ENCODE measurements around the gene ANXA1.
A peak's percentile ranks its signal among the peaks of the same experiment; 100 is the strongest.

ANXA1 gene, protein sequence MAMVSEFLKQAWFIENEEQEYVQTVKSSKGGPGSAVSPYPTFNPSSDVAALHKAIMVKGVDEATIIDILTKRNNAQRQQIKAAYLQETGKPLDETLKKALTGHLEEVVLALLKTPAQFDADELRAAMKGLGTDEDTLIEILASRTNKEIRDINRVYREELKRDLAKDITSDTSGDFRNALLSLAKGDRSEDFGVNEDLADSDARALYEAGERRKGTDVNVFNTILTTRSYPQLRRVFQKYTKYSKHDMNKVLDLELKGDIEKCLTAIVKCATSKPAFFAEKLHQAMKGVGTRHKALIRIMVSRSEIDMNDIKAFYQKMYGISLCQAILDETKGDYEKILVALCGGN

DNA sequence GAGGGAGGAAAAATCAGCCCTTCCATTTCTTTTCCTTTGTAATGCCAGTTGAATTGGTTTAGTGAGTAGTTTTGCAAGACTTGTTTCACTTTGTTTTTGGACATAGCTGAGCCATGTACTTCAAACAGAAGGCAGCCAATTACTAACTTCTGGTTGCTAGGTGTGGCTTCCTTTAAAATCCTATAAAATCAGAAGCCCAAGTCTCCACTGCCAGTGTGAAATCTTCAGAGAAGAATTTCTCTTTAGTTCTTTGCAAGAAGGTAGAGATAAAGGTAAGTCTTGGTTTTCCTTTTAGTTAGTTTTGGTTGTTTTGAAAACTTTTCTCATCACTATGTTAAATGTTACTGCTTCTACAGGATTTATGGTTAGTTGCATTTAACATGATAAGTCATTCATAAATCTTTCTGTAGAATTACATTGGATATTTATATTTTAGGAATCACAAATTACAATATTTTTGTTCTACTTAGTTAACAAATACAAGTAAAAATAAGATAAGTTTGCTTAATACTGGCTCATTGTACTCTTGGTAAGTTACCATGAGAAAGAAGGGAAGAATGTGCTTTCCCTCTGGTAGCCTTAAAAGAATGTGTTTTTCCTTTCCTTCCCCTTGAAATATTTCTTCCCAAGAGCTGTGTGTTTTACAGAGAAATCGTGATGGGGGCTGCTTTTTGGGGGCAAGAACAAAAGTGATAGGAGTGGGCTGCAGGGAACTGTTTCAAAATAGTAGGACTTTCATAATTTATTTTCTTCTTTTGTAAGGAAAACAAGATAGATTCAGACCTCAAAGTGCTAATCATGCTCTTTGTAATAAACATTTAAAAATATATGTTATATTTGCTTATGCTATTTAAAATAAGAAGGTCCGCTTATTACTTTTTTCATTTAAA lies at the start of gene ANXA1:
Gene ANXA1 (plus strand): TSS at position 213 of the 890 bp plus-strand sequence. CDS start 6,671 bp downstream, outside the sequence.
- DNase-seq: no peak

DNA sequence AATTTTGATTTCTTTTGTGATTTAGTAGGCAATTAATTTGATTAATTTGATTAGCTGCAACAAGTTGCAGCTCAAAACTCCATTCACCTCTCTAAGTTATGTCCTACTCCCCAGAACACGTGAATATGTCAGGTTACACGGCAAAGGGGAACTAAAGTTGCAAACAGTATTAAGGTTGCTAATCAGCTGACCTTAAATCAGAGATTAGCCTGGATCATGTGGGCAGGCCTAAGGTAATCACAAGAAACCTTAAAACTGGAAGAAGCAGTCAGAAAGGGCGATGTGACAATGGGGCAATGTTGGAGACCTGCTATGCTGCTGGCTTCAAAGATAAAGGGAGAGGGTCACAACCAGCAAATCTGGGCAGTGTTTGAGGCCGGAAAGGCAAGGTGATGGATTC lies 47.3 kb upstream of the ANXA1 start:
- DNase-seq: no peak

DNA sequence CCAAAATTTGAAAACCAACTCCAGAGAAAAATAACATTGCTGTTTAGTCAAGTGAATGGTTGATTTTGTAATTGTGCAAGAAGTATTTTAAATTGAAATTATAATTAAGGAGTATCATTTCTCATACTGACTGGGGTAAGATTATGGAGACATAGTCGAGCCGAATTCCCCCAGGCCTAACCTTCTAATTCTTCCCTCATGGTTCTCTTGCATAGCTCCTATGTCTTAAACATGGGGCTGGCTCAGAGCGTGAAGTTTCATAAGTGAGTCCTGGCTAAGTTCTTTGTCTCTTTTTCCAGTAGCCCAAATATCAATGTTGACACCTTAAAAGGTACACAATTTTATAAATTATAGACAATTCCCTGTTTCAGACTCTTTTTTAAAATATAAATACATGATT lies 46.7 kb upstream of the ANXA1 start:
- no peak for DNase-seq

DNA sequence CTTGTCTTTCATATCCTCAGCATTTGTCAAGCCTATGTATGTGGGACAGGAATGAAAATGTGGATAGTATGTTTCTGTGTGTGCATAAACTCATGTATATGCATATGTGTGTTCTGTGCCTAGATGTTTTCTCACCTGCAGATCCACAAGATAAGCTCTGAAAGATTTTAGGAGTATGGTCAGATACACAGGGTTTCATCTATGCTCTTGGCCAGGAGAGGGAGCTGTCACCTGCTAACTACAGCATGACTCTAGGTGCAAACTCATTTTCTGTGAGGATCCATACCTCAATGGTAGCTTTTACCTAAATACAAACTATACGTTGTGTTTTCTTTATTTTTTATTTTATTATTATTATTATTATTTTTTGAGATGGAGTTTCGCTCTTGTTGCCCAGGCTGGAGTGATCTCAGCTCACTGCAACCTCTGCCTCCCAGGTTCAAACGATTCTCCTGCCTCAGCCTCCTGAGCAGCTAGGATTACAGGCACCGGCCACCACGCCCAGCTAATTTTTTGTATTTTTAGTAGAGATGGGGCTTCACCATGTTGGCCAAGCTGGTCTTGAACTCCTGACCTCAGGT lies 44.1 kb upstream of the ANXA1 start:
- DNase-seq: peak in 3 of 4 experiments; percentile 1 to 33 (median 19)

DNA sequence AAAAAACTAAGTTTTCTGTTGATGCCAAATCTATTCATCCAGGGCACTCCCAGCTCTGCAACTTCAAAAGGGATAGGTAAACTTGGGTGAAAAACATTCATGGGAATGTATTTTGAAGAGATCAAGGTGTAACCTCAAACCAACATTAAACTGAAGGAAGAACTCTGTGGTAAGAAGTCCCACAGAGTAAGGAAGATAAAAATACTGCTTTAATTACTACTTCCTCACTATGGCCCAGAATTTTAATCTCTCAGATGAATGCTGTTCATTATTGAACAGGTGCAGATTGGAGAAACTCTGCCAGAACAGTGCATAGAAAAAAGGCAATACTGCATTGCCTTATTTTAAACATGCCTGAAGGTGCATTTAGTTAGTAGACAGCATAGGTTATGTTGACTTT lies 37.6 kb upstream of the ANXA1 start:
- DNase-seq: no peak

DNA sequence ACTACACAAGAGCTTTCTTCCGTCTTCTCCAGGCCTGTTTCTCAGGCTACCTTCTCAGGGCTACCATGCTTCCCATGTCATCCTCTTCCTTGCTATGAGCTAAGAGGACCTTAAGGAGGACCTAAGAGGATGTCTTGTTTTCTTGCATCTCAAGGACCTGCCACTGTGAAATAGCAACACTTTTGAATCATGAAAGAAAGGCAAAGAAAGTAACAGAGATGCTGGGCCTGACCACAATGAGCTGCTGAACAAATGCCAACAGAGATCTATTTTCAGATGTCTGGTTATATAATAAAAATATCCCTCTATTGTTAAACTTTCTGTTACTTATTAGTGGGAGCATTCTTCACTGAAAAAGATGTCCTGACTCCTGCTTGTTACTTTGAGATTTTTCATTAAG lies 36.7 kb upstream of the ANXA1 start:
- DNase-seq: no peak

DNA sequence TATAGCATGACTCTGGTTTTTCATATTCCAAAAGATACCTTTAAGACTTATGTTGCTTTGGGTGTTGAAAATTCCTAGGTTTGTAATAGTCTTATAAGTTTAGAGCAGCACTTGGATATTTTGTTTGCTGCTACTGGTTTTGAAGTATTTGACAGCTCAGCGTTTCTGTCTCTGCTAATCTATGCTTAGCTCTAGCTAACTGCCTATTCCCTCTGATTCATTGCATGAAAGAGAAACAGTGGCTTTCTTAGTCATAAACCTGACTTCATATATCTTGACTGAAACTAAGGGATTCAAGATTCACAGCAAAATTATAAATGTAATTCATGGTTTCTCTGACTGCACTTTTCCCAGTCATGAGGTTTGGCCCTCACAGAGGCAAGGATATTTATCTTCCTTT lies 35.6 kb upstream of the ANXA1 start:
- DNase-seq: no peak

DNA sequence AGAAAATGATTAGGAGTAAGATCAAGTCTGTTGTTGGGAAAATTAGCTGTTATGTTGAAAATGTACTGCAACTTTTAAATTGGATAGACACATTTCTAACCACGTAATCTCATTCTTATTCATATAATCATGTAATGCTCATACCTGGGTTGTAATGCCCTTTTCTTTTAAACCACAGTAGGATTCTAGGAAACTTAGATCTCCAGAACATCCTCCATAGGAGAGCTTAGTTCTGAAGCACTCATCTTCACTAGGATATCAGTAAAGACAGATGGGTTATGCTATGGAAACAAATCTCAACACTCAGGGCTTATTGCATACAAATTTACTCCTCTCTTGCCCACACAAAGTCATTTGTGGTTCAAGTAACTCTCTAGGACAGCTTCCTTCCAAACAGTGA lies 34.8 kb upstream of the ANXA1 start:
- DNase-seq: no peak

DNA sequence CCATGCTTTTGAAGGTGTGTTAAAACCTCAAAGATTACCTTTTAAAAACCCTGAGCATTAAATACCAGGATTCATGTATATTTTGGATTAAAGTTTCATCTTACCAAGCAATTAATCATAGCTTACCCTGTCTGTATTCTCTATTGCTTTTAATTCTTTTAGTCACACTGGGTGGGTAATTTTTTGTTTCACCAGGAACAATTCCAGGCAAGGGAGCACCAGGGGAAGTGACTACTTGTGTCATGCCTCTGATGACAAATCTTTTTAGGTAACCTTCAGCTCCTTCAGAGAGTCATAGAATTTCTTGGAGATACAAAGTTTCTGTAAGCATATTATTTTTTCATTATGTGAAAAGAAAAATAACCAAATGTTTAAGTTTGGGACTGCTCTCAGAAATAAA lies 33.4 kb upstream of the ANXA1 start:
- DNase-seq: no peak

DNA sequence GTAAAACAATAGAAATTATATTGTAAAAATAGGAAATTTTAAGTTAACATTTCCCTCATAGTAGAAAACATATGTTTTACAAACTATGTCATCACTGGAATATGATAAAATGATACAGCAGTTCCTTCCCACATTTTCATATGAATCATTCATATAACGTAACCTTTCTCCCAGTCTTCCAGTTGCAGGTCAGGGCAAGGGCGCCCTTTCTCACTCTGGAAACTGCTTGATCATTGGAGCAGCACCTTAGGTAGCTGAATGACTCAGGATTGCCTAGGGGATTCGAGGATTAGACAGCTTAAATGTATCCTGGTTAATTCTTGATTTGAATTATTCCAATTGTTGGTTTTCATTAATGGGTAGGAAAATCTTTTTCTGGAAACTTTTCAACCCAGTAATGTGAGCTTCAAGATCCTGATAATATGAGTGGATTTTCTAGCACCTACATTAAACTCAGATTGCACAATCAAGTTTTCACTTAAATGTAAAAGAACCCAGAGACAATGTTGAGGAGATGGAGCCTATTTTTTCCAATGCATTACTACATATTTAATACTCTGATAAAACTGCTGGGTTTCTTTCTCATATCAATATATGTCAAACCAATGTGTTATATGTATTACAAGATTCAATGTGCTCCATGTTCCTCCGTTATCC lies 32.6 kb upstream of the ANXA1 start:
- DNase-seq: no peak

DNA sequence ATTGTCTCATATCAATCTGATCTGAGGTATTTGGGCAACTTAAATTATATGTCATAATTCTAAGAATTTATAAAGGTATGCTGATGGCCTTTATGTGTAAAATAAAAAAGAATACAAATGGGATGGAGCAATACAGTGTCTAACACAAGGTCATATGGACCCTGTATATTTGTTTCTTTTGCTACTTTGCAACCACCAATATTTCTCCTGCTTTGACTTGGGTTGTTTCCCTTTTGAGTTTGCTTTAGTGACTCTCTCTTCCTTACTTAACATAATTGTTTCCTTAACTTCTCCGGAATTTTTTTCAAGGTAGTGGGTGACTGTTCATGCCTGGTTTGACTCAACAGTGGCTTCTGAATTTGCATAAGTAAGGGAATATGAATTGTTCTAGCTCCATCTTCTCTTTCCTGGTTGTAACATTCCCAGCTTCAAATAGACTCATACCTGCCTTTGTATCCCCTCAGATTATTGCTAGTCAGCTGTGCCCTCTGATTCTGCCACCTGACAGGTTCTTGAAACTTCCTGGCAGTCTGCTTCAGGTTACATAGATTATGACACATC lies 30.2 kb upstream of the ANXA1 start:
- no peak for DNase-seq

DNA sequence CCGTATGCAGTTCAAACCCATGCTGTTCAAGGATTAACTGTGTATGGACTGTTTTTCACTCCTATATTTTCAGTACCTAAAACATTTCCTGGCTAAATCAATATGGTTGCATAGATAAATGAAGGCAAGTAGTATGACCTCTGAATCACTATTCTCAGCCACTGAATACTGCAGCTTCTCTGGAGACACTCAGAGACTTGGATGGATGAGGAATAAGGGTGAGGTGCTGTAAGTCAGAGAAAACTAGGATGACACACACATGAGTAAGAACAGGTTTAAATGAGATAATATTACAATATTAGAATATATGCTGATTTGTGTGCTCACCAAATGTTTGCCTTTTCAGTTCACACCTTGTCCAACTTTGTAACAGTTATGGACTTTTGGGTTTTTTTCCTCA lies 26.0 kb upstream of the ANXA1 start:
- DNase-seq: no peak

DNA sequence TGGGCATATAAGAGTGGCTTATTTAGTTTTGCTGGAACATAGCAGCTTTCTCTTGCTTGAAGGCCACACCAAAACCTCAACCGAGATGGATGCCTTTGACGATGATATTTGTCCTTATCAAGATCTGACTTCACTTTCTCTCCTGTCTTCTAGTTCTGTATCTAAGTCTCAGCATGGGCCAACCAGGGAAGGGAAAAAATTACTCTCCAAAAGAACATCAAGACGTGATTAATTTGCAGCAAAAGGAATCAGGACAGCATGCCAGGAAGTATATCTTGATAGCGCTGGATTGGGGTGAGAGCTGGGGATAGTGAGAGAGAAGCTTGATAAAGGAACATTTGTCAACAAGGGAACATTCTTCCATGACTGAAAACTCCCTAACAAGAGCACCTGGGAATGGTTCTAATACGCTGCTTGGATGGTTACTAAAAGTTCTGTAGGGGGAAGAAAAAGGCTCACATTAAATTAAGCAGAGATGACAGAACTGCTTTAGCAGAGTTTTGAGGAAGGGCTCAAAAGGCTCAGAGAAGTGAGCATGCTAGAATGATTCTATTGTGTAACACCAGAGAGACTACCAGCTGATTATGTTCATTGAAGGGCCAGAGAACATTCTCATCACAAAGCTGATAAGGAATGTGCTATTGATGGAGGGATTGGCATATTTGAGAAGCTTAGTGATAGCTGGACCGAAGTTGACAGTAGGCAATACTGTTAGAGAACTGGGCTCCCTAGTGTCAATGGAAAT lies 21.6 kb upstream of the ANXA1 start:
- DNase-seq: no peak

DNA sequence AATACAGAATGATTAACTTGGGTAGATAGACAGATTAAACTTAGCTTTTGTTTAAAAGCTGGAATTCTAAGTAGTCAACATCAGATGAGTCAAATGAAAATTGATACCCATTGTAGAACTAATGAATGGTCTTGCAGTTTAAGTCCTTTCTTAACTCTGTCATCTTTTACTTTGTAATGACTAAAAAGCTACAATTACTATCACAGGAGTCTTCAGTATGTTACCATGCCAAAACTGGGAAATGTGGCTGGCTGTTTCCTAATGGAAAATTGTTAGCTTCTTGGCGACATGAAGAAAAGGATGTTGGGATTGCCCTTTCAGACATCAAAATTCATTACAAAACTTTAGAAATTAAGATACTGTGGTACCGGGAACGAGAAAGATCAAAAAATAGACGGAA lies 20.2 kb upstream of the ANXA1 start:
- no peak for DNase-seq

DNA sequence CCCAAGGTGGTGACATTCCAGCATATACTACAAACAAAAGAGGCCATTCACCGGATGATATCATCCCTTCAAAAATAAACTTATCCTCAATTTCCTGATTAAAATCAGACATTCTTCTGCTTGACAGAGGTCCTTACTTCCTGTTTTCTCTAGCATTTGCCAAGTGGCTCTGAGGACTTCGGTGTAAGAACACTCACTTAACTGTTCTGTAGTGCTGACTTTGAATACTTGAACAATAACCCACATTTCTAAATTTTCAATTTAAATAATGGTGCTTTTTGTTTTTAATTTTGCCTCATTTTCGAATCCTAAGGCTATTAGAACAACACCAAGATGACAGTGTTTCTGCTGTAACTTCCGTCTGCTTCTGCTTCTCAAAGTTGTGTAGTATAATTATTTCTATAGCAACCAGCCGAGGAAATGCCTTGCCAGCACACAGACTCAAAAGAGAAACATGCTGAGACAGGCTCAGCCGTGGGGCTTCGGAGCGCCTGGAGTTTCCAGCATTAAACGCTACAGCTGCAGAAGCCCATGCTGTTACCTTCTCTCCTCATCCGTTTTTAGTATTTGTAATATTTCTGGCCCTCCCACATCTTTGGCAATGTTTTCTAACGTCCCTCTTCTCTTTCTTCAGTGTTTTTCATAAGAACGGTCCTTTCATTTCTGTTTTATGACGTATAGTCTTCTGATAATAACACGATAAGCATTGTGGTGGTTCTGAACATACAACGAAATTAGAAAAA lies 19.5 kb upstream of the ANXA1 start:
- peak; percentile 11 to 42 (median 20) for DNase-seq

DNA sequence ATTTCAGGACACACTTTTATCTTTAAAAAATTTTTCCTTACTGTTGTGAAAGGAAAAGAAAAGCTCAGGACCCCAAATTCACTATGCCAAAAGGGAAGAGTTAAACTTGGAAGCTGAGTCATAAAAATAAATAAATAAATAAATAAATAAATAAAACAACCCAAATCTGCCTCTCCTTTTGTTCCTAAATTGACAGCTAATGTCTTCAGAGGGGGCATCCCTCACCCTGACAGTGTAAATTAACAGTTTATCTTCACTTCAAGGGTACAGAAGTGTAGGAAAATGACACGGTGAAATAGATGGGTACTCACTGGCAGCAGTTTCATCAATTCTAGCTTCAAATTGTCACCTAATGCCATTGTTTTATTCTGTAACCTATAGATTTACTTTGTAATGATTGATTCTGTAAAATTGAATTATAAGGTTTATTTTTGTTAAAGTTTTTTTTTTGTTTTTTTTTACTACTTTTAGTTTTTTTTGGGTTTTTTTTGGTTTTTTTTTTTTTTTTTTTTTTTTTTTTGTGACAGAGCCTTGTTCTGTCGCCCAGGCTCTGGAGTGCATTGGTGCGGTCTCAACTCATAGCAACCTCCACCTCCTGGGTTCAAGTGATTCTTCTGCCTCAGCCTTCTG lies 18.5 kb upstream of the ANXA1 start:
- no peak for DNase-seq

DNA sequence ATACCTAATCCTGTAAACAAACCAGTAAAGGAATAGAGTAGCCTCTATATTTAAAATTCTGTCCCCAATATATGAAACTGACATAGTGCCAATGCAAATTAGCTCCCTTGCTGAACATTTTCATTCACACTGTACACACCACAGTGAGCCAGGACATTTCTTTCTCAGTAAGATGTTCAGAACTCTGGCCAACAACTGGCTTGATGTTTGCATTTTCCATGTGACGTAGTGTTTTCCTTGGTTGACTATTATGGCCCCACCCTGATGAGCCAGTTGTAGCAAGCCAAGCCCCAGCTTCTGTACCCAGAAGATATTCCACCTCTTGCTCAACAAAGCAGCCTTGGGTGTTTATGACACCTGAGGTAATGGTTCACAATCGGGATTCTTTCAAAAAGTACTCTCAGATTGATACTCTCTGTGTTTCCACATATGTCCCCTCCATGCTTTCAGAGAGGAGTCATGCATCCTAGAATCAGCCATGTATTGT lies 17.7 kb upstream of the ANXA1 start:
- DNase-seq: no peak

DNA sequence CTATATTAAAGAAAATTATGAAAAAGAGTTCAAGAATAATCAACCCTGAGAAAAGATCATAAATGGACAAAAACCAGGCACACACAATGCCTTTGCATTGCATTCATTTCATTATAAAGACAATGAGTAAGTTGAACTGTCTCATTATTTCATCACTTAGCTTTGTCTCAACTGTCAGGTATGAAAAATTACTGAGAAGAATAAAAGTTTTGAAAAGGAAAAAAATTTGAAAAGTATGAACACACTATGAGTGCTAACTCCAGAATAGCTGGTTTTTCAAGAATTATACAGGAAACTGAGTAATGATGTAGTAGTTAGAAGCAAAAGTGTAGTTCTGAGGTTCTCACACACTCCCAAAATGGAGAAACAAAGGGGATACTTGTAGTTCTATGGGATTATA lies 16.3 kb upstream of the ANXA1 start:
- no peak for DNase-seq

DNA sequence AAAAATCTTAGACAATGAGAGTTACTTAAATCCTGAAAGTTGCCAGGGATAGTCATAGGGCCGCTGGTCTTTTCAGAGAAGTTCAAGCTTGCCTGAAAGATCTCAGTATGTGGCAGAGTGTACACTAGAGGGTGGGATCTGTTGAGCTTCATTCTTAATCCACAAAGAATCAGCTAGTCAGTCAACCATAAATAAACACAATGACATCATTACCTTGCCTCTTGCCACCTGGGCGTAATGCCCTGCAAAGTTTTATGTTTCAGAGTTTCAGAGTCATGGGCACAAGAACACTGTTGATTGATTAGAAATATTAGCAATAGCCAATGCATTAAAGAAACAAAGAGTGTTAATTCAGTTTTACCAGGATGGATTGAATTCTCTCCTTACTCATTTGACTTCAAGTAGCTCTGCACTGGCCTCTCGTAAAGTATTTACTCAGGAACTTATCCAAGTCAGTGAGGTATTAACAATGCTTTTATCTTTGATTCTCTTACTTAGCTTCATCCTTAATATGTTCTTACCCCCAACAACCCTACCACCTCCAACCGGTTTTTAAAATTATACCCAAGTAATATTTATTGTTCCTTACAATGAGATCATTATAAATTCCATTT lies 14.3 kb upstream of the ANXA1 start:
- no peak for DNase-seq

DNA sequence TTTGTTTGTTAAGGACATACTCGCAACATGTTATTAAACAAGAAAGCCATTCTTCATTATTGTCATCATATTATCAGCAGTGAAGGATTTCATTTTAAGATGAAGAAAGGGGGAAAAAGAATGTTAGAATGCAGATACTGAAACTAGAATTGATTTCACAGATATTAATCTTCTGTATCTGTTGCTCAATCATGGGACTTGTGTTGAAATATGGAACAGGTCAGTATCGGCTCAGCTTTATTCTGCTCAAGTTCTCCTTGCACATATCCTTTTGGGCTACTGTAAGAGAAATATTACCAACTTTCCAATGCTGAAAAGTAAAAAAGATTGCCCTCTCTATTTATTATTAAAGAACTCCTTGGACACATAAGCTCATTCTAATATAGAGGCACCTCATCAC lies 13.8 kb upstream of the ANXA1 start:
- DNase-seq: no peak

Measured in activated naive CD4-positive, alpha-beta T cell (primary cell).